ENCODE measurements around the gene C2CD2. TPM values are rescaled to one million over a fixed set of nuclear protein-coding genes. Genes with fewer than 3 reads are reported as not detected.

The C2CD2 gene
- total and polyA plus RNA-seq, 2 of the 4 experiments (the other 2 are of a cell fraction) = 15.6 to 25.3 TPM

GRCh38 chr21:41952568-41953248, 1.1 kb downstream of the C2CD2 start:
- H3K27me3 ChIP-seq (ENCODE audit: control insufficient read depth, insufficient read depth, low read length) = no peaks in the 10 kb centered on the region
- peaks cover 35 to 64% of the 10 kb centered on the region in 2 experiments for H3K79me1 ChIP-seq (ENCODE audit: low read depth in 1 of 2, low read length in 2 of 2)
- peak overlapping the region; percentile 68 for H3K14ac ChIP-seq (replicated peaks; ENCODE audit: low read depth, low read length)
- no peak overlapping the region for H4K5ac ChIP-seq (ENCODE audit: low read depth, low read length)
- peaks cover 30% of the 10 kb centered on the region for H4K20me1 ChIP-seq (ENCODE audit: insufficient read depth, low read length)
- H4K8ac ChIP-seq (ENCODE audit: low read depth in 2 of 2, low read length in 2 of 2) = peak overlapping the region in 1 of 2 experiments; percentile 8; a peak in 2 of 4 replicates
- peak overlapping the region; percentile 30; the same call in 1 of the 2 replicates for H3K4ac ChIP-seq (ENCODE audit: low read depth, low read length)
- H3K56ac ChIP-seq (ENCODE audit: extremely low read depth, insufficient read depth, low read length) = peak overlapping the region; percentile 41; the same call in 1 of the 2 replicates
- in situ Hi-C loops (cut with MboI; ENCODE audit: low sequenced_read_pairs) (no loop called here), dilution Hi-C loops (cut with HindIII; ENCODE audit: low sequenced_read_pairs, unreplicated experiment) (no loop called here), intact Hi-C loops (cut with micrococcal nuclease) (loop anchor here (5.0 kb wide), 1 partner anchor 145 kb away; no protein-coding TSS in a partner anchor)
- peak overlapping the region; percentile 86 for H2AFZ ChIP-seq (replicated peaks; ENCODE audit: low read length, poor library complexity)
- peaks cover 40% of the 10 kb centered on the region for H3K9me1 ChIP-seq (ENCODE audit: insufficient read depth, low read length)
- H3K23ac ChIP-seq (ENCODE audit: low read depth, low read length) = peak overlapping the region; percentile 53
- H2BK5ac ChIP-seq (ENCODE audit: low read depth, low read length, poor library complexity, severe bottlenecking) = peak overlapping the region; percentile 74
- peaks cover 5% of the 10 kb centered on the region; the same call in 1 of the 2 replicates for H3K36me3 ChIP-seq (ENCODE audit: control insufficient read depth, insufficient read depth, low read length)
- H2BK120ac ChIP-seq (ENCODE audit: low read depth, low read length) = peak overlapping the region; percentile 41; the same call in 1 of the 2 replicates
- CTCF ChIA-PET = interaction anchor here (0.5 to 0.7 kb wide), 2 partner anchors 30 to 43 kb away, joined by 3 to 4 read pairs; no protein-coding TSS in a partner anchor
- H2BK15ac ChIP-seq (ENCODE audit: low read depth, low read length) = no peak overlapping the region
- H3K9me3 ChIP-seq (ENCODE audit: control insufficient read depth, insufficient read depth, low read length) = no peaks in the 10 kb centered on the region
- H2BK20ac ChIP-seq (ENCODE audit: low read depth, low read length) = no peak overlapping the region
- peak overlapping the region; percentile 63; the same call in 1 of the 2 replicates for H3K27ac ChIP-seq (ENCODE audit: insufficient read depth, low read length)
- peak overlapping the region; percentile 78 for H3K9ac ChIP-seq (ENCODE audit: low read depth, low read length)
- peak overlapping the region; percentile 74 for H2AK9ac ChIP-seq (replicated peaks; ENCODE audit: low read depth, low read length, poor library complexity)
- 0 out of 2 replicates have a peak overlapping the region, but pooled peaks have one; percentile 31 for H3K18ac ChIP-seq (ENCODE audit: low read depth, low read length)
- ATAC-seq (ENCODE audit: low read depth) = no peak
- peak overlapping the region; percentile 71 for H2AK5ac ChIP-seq (ENCODE audit: low read depth, low read length)
- H3K4me2 ChIP-seq (ENCODE audit: low read depth, low read length) = peak overlapping the region; percentile 81
- H4K91ac ChIP-seq (ENCODE audit: insufficient read depth, low read depth, low read length) = 0 out of 2 replicates have a peak overlapping the region, but pooled peaks have one; percentile 2
- H3K4me3 ChIP-seq (ENCODE audit: insufficient read depth, low read depth, low read length) = peak overlapping the region; percentile 92
- POLR2A ChIA-PET (ENCODE audit: unreplicated experiment) = interaction anchor here (0.8 kb wide), 1 partner anchor 38 kb away, joined by 3 read pairs; no protein-coding TSS in a partner anchor
- WGBS, 2 experiments (ENCODE audit: extremely low coverage in 2 of 2, insufficient read length in 1 of 2) = 48% methylated on average over 15 of the region's 30 CpGs; no CpG with 5 or more reads in 1 of the 2 experiments
- TSS peak; percentile 14 for BruUV-seq (replicated peaks)
- peak; percentile 16 for DNase-seq
- H3K4me1 ChIP-seq (ENCODE audit: control insufficient read depth, insufficient read depth, low read length) = peaks cover 30% of the 10 kb centered on the region
- TF ChIP-seq MXI1 (IDR thresholded peaks at IDR 0.05; ENCODE audit: borderline replicate concordance, low read depth, low read length) (no peak), USF2 (IDR thresholded peaks at IDR 0.05; ENCODE audit: low read depth, low read length) (no peak), FOS (IDR thresholded peaks at IDR 0.05; ENCODE audit: low read depth, low read length) (no peak), BHLHE40 (IDR thresholded peaks at IDR 0.05; ENCODE audit: low read depth, low read length) (no peak), SMC3 (IDR thresholded peaks at IDR 0.05; ENCODE audit: low read depth, low read length) (no peak), RFX5 (IDR thresholded peaks at IDR 0.05; ENCODE audit: low read depth, low read length) (no peak), MAFK (IDR thresholded peaks at IDR 0.05; ENCODE audit: low read depth, low read length) (no peak), MAZ (IDR thresholded peaks at IDR 0.05; ENCODE audit: borderline replicate concordance, low read depth, low read length) (no peak), POLR2A (IDR thresholded peaks at IDR 0.05; ENCODE audit: low read depth, low read length) (no peak), CEBPB (IDR thresholded peaks at IDR 0.05; ENCODE audit: low read depth, low read length) (no peak), NFE2L2 (IDR thresholded peaks at IDR 0.05; ENCODE audit: low read depth, low read length) (no peak), CHD1 (IDR thresholded peaks at IDR 0.05; ENCODE audit: low read depth, low read length) (no peak), RAD21 (IDR thresholded peaks at IDR 0.05; ENCODE audit: low read length) (no peak), RCOR1 (IDR thresholded peaks at IDR 0.05; ENCODE audit: insufficient replicate concordance, low read length) (no peak)
- TF ChIP-seq, protein P1, sequence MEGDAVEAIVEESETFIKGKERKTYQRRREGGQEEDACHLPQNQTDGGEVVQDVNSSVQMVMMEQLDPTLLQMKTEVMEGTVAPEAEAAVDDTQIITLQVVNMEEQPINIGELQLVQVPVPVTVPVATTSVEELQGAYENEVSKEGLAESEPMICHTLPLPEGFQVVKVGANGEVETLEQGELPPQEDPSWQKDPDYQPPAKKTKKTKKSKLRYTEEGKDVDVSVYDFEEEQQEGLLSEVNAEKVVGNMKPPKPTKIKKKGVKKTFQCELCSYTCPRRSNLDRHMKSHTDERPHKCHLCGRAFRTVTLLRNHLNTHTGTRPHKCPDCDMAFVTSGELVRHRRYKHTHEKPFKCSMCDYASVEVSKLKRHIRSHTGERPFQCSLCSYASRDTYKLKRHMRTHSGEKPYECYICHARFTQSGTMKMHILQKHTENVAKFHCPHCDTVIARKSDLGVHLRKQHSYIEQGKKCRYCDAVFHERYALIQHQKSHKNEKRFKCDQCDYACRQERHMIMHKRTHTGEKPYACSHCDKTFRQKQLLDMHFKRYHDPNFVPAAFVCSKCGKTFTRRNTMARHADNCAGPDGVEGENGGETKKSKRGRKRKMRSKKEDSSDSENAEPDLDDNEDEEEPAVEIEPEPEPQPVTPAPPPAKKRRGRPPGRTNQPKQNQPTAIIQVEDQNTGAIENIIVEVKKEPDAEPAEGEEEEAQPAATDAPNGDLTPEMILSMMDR (conservative IDR thresholded peaks at IDR 0.05; ENCODE audit: low read depth, low read length) = no peak
